HG03521 (cell line): ENCODE results near the gene HDAC6.
"Not testable (repeated sequence)": the region's sequence is repeated elsewhere in the genome, so short reads cannot be mapped to it uniquely, and the experiment has no call there.

ENCODE experiments used
- ATAC-seq: cut with Tn5 transposase; IDR thresholded peaks from one replicate; pipeline ENCODE4 v1.9.1; 2021; ENCODE audit warnings: mild to moderate bottlenecking, moderate library complexity; ENCODE audit not compliant: unreplicated experiment

Gene HDAC6

GRCh38 chrX:48823053-48823452 is 21.2 kb downstream of the HDAC6 start:
- no peak for ATAC-seq

- ATAC-seq: no peak
These were observed 22.2 kb downstream of the HDAC6 start for GRCh38 chrX:48824066-48824465.

- ATAC-seq: no peak
These were observed 24.4 kb downstream of the HDAC6 start, which contains the start of gene ERAS for GRCh38 chrX:48826135-48826875. TSS of gene ERAS (plus strand) at chrX:48826513. CDS start at chrX:48829124, 2,611 bp downstream.

GRCh38 chrX:48826876-48827653 is 25.2 kb downstream of the HDAC6 start:
- no peak for ATAC-seq

GRCh38 chrX:48827654-48827968 is 25.7 kb downstream of the HDAC6 start:
- ATAC-seq: no peak

- no peak for ATAC-seq
These were observed 27.3 kb downstream of the HDAC6 start for GRCh38 chrX:48829016-48829735.

GRCh38 chrX:48831136-48831908 is 29.5 kb downstream of the HDAC6 start:
- ATAC-seq: no peak

- ATAC-seq: no peak
These were observed 30.0 kb downstream of the HDAC6 start for GRCh38 chrX:48831909-48832291.

- ATAC-seq: no peak
These were observed 31.8 kb downstream of the HDAC6 start for GRCh38 chrX:48833542-48834138.

GRCh38 chrX:48834383-48834709 is 32.5 kb downstream of the HDAC6 start:
- no peak for ATAC-seq

- no peak for ATAC-seq
These were observed 33.9 kb downstream of the HDAC6 start, which contains the start of gene PCSK1N for GRCh38 chrX:48835524-48836329. TSS of gene PCSK1N (minus strand) at chrX:48835610. CDS start at chrX:48835532, 78 bp downstream.

- ATAC-seq: no peak
These were observed 37.8 kb downstream of the HDAC6 start for GRCh38 chrX:48839686-48840085.

GRCh38 chrX:48848847-48849246 is 47.0 kb downstream of the HDAC6 start:
- no peak for ATAC-seq

GRCh38 chrX:48852857-48853256 is 51.0 kb downstream of the HDAC6 start:
- no peak for ATAC-seq

- not testable (repeated sequence) for ATAC-seq
These were observed 51.6 kb downstream of the HDAC6 start for GRCh38 chrX:48853494-48853893.

- not testable (repeated sequence) for ATAC-seq
These were observed 52.4 kb downstream of the HDAC6 start for GRCh38 chrX:48854121-48854804.

- ATAC-seq: no peak
These were observed 53.0 kb downstream of the HDAC6 start for GRCh38 chrX:48854898-48855297.

- no peak for ATAC-seq
These were observed 62.3 kb downstream of the HDAC6 start for GRCh38 chrX:48864210-48864609.

GRCh38 chrX:48872017-48872416 is 70.2 kb downstream of the HDAC6 start:
- ATAC-seq: not testable (repeated sequence)
